Kidney epithelial cell (primary cell): ENCODE measurements around the gene LBX2. TPM values are rescaled to one million over a fixed set of nuclear protein-coding genes. Genes with fewer than 3 reads are reported as not detected.

Source experiments
- DNase-seq: peaks from one replicate; pipeline ENCODE4 v3.0.0-alpha.2; 2010; ENCODE audit warnings: low read depth
- H3K27me3 ChIP-seq: 2 replicates; pipeline ENCODE4 v1.6.0; 2011; ENCODE audit warnings: low read length; ENCODE audit not compliant: control insufficient read depth, insufficient read depth
- H3K36me3 ChIP-seq: 2 replicates; pipeline ENCODE4 v1.5.1; 2011; ENCODE audit warnings: low read length; ENCODE audit not compliant: control insufficient read depth, insufficient read depth
- H3K4me3 ChIP-seq: 2 replicates; pipeline ENCODE4 v1.5.1; 2011; ENCODE audit warnings: low read depth, mild to moderate bottlenecking, control low read depth, low read length
- CTCF ChIP-seq: IDR thresholded peaks from 2 replicates; pipeline ENCODE4 v1.5.1; 2011; ENCODE audit warnings: mild to moderate bottlenecking, moderate library complexity, low read length, control low read depth, inconsistent platforms; ENCODE audit not compliant: insufficient read depth, poor library complexity, severe bottlenecking
- total RNA-seq: library from RNA; depleted of rRNA; stranded (reverse); fragments of >200 nt; gene quantifications from 2 replicates; pipeline ENCODE4 v1.2.3, GENCODE V29; 2015

Gene LBX2
- total RNA-seq = 1.9 and 3.4 TPM in 2 replicates

DNA sequence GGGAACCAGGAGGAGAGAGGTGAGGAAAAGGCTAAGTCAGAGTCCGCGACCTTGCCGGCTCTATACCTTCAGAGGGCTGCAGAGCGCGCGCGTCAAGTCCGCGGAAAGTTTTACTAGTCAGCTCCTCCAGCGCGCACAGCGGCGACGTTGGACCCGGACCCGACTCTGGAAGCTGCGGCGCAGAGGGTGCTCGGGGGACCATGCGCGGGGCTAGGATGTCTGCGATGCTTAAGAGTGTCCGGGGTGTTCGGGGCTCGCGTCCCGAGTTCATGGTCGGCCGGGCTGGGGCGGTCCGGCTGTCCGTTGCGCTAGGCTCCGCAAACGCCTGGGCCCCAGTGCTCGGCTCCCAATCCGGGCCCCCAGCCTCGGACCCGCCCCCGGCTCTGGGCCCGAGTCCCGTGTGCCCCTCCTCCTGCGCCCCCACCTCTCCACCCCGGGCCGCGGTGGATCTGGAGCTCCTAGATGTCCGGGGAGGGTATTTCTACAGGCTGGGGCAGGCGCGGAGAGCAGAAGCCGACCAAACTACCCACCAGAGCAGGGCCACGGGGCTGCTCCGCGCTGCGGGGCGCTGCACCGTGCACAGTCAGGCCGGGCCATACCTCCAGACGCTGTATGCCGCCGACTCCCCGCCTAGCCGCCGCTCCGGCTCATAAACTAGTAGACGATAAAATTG, at the start of gene LBX2:
TSS of gene LBX2 (minus strand) at position 337 of the 673 bp plus-strand sequence. CDS start at position 271, 66 bp downstream.
- no peaks in the 10 kb centered on the region for H3K36me3 ChIP-seq
- TF ChIP-seq CTCF = no peak
- H3K4me3 ChIP-seq = peak within 1 kb of the TSS; percentile 18
- H3K27me3 ChIP-seq = peaks cover 48% of the 10 kb centered on the region
- DNase-seq = no peak

GRCh38 chr2:74548285-74548899, 49.0 kb upstream of the LBX2 start:
- H3K4me3 ChIP-seq = peak overlapping the region; percentile 58
- no peaks in the 10 kb centered on the region for H3K27me3 ChIP-seq
- TF ChIP-seq CTCF = no peak
- DNase-seq = no peak
- H3K36me3 ChIP-seq = no peaks in the 10 kb centered on the region

- no peak for DNase-seq
- H3K36me3 ChIP-seq = no peaks in the 10 kb centered on the region
- no peak overlapping the region for H3K4me3 ChIP-seq
- no peaks in the 10 kb centered on the region for H3K27me3 ChIP-seq
- TF ChIP-seq CTCF = no peak
These were observed 46.6 kb upstream of the LBX2 start for GRCh38 chr2:74546004-74546403.

GRCh38 chr2:74544634-74545033, 45.2 kb upstream of the LBX2 start:
- TF ChIP-seq CTCF = peak; percentile 12
- no peak overlapping the region for H3K4me3 ChIP-seq
- DNase-seq = no peak
- H3K36me3 ChIP-seq = no peaks in the 10 kb centered on the region
- no peaks in the 10 kb centered on the region for H3K27me3 ChIP-seq

GRCh38 chr2:74542978-74543377, 43.6 kb upstream of the LBX2 start:
- H3K4me3 ChIP-seq = no peak overlapping the region
- H3K36me3 ChIP-seq = no peaks in the 10 kb centered on the region
- TF ChIP-seq CTCF = no peak
- H3K27me3 ChIP-seq = no peaks in the 10 kb centered on the region
- DNase-seq = no peak
